Aorta (tissue), 5 donors: ENCODE data around the gene SERPINB1. TPM values are rescaled to one million over a fixed set of nuclear protein-coding genes. Genes with fewer than 3 reads are reported as not detected.
A peak's percentile ranks its signal among the peaks of the same experiment; 100 is the strongest.
"Not testable (repeated sequence)": the region's sequence is repeated elsewhere in the genome, so short reads cannot be mapped to it uniquely, and the experiment has no call there.

Source experiments
- ATAC-seq: fragments of 200-7000 bp; cut with Tn5 transposase; one replicate; pipeline ENCODE4 v1.9.1; 2022; ENCODE audit warnings: moderate library complexity; ENCODE audit not compliant: low FRiP score
- DNase-seq, 2 donors: peaks; one replicate each; pipeline ENCODE4 v3.0.0-alpha.2; 2020
- H3K27ac ChIP-seq, 2 donors: one replicate each; pipeline ENCODE4 v1.5.1; 2013; ENCODE audit warnings: low read length in 2 of 2, mild to moderate bottlenecking in 2 of 2, moderate library complexity in 2 of 2, control low read depth in 1 of 2, inconsistent platforms in 1 of 2, low read depth in 1 of 2
- H3K27me3 ChIP-seq, 2 donors: one replicate each; pipeline ENCODE4 v1.6.1; 2013; ENCODE audit warnings: control low read depth in 1 of 2, low read length in 1 of 2, mild to moderate bottlenecking in 1 of 2, moderate library complexity in 1 of 2; ENCODE audit not compliant: insufficient read depth in 2 of 2, control insufficient read depth in 1 of 2
- H3K36me3 ChIP-seq, 2 donors: one replicate each; pipeline ENCODE4 v1.6.1; 2013; ENCODE audit warnings: control low read depth in 1 of 2, low read length in 1 of 2, mild to moderate bottlenecking in 1 of 2; ENCODE audit not compliant: insufficient read depth in 2 of 2, control insufficient read depth in 1 of 2
- H3K4me1 ChIP-seq, 2 donors: one replicate each; pipeline ENCODE4 v1.6.1; 2013; ENCODE audit warnings: low read length in 2 of 2, control low read depth in 1 of 2, mild to moderate bottlenecking in 1 of 2, moderate library complexity in 1 of 2; ENCODE audit not compliant: insufficient read depth in 2 of 2, control insufficient read depth in 1 of 2
- H3K4me3 ChIP-seq, 2 donors: one replicate each; pipeline ENCODE4 v1.5.1; 2013; ENCODE audit warnings: low read length in 2 of 2, control low read depth in 1 of 2, mild to moderate bottlenecking in 1 of 2
- H3K9me3 ChIP-seq: one replicate; pipeline ENCODE4 v1.6.1; 2013; ENCODE audit warnings: mild to moderate bottlenecking, low read length; ENCODE audit not compliant: control insufficient read depth
- WGBS, 2 donors: extraction: QIAGEN DNeasy Blood & Tissue Kit; methylation state at CpG; one replicate each; pipeline ENCODE4 v1.1.7; 2013; 5-methylcytosine and 5-hydroxymethylcytosine counted together
- intact Hi-C, 2 donors: fragments of 100-400 bp; cut with DNase I; formaldehyde crosslinking; loops; one replicate each; pipeline versions ENCODE4 v1.14.2 to v1.15.0; 2022
- long read RNA-seq, 2 donors: library from polyadenylated mRNA; unstranded; transcript quantifications; one replicate each; pipeline ENCODE4 v2.0.0, GENCODE V29; 2020 to 2021
- polyA plus RNA-seq, 2 donors: library from polyadenylated mRNA; stranded (reverse); fragments of 200-250 nt; gene quantifications; one replicate each; pipeline ENCODE4 v1.2.3, GENCODE V29; 2013
- total RNA-seq, 2 donors: library from RNA; stranded (reverse); fragmentation: NEBNext Ultra II Directional; extraction: Animal tissue kit (Norgen Biotek cat#: 25700); gene quantifications; one replicate each; pipeline ENCODE4 v1.2.1, GENCODE V29; 2021
- donor health status: healthy with polysubstance abuse.
- donor health status: Bipolar disorder and iron deficiency.
- donor health status: DM: no; HTN: no; CAD: no.
- donor health status: DM: no; HTN: no; CAD: no.
- donor health status: DM: yes; HTN: yes; CAD: no.

Gene SERPINB1
- 10 to 100 TPM; 42.8 to 46.6 TPM for total RNA-seq
- polyA plus RNA-seq: 10 to 100 TPM; 30.2 to 59.5 TPM
- long read RNA-seq, donor 1, transcript SERPINB1-201 (7 exons, 2,619 nt): major isoform, 161 of 196 reads
- long read RNA-seq, donor 1, partial matches to known transcripts: 21 of 196 reads
- long read RNA-seq, donor 1, other reads (novel, unspliced or antisense): 14 of 196 reads
- long read RNA-seq, donor 2, transcript SERPINB1-201 (7 exons, 2,619 nt): major isoform, 23 of 29 reads
- long read RNA-seq, donor 2, partial matches to known transcripts: 2 of 29 reads
- long read RNA-seq, donor 2, other reads (novel, unspliced or antisense): 4 of 29 reads

- ATAC-seq: peak; percentile 93
- no peaks in the 10 kb centered on the region for H3K27me3 ChIP-seq
- WGBS, 2 donors: 1 to 2% methylated on average over 41 to 67 of the region's 67 CpGs
Measured at GRCh38 chr6:2841264-2842138, at the start of gene SERPINB1. Gene SERPINB1, minus strand, starts transcription at chr6:2841863. Its CDS starts 1,277 bp downstream, at chr6:2840586.

GRCh38 chr6:2890976-2891767 is 49.5 kb upstream of the SERPINB1 start:
- intact Hi-C loops: no loop called here
- no peaks in the 10 kb centered on the region for H3K9me3 ChIP-seq
- H3K4me3 ChIP-seq: no peak overlapping the region
- H3K27me3 ChIP-seq: no peaks in the 10 kb centered on the region
- DNase-seq (no peak), ATAC-seq (no peak)
- peaks cover 2 to 5% of the 10 kb centered on the region in 2 donors for H3K36me3 ChIP-seq
- H3K27ac ChIP-seq: no peak overlapping the region
- H3K4me1 ChIP-seq: no peaks in the 10 kb centered on the region
- WGBS, 2 donors: 91 to 92% methylated on average over 14 of the region's 14 CpGs

More at GRCh38 chr6:2841264-2842138, at the start of gene SERPINB1:
- H3K4me1 ChIP-seq: peaks cover 0 to 3% of the 10 kb centered on the region in 2 donors
- peaks cover 2 to 3% of the 10 kb centered on the region in 2 donors for H3K36me3 ChIP-seq
- peak; percentile 96 to 97 for DNase-seq
- no peaks in the 10 kb centered on the region for H3K9me3 ChIP-seq
- peak within 1 kb of the TSS; percentile 84 to 94 for H3K27ac ChIP-seq
- intact Hi-C loops: loop anchor here (5.0 kb wide), 2 partner anchors 49 to 146 kb away; no protein-coding TSS in a partner anchor
- H3K4me3 ChIP-seq: peak within 1 kb of the TSS; percentile 36 to 61

DNA sequence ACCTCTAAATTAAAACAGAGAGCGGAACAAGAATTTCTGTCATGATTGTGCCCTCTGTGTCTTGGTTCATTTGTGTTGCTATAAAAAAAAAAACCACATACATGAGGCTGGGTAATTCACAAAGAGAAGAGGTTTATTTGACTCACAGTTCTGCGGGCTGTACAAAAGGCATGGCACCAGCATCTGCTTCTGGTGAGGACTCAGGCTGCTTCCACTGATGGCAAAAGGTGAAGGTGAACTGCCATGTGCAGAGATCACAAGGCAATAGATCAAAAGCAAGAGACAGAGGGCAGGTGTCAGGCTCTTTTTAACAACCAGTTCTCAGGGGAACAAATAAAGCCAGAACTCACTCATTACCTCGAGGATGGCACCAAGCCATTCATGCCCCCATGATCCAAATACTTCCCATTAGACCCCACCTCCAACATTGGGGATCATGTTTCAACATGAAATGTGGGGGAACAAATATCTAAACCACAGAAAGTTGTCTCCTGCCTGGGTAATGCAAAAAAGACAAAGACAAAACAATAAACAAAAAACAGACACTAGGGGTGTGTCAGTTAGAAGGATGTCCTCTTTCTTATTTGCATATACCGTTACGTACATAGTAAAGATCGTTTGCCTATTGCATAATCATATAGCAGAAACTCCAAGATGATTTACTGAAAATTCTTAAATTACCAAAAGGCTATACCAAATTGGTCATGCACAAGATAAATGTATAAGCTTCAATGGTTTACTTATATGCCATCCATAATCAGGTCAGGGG is 44.5 kb upstream of the SERPINB1 start:
- no peaks in the 10 kb centered on the region for H3K9me3 ChIP-seq
- no peak overlapping the region for H3K4me3 ChIP-seq
- ATAC-seq (no peak), DNase-seq (no peak)
- H3K36me3 ChIP-seq: peaks cover 0 to 2% of the 10 kb centered on the region in 2 donors
- H3K27ac ChIP-seq: no peak overlapping the region
- no peaks in the 10 kb centered on the region for H3K4me1 ChIP-seq
- H3K27me3 ChIP-seq: no peaks in the 10 kb centered on the region
- intact Hi-C loops: no loop called here
- 54 to 70% methylated on average over 6 of the region's 6 CpGs for WGBS, 2 donors

GRCh38 chr6:2884804-2885203 is 43.1 kb upstream of the SERPINB1 start:
- DNase-seq (no peak), ATAC-seq (no peak)
- H3K36me3 ChIP-seq: no peaks in the 10 kb centered on the region
- H3K4me3 ChIP-seq: no peak overlapping the region
- no peaks in the 10 kb centered on the region for H3K27me3 ChIP-seq
- WGBS, 2 donors: 96 to 97% methylated on average over 3 of the region's 3 CpGs
- no peak overlapping the region for H3K27ac ChIP-seq
- intact Hi-C loops: no loop called here
- no peaks in the 10 kb centered on the region for H3K4me1 ChIP-seq
- H3K9me3 ChIP-seq: no peaks in the 10 kb centered on the region

GRCh38 chr6:2883673-2884072 is 42.0 kb upstream of the SERPINB1 start:
- Histone ChIP-seq H3K27ac (no peak overlapping the region), H3K4me1 (no peaks in the 10 kb centered on the region), H3K4me3 (no peak overlapping the region), H3K36me3 (no peaks in the 10 kb centered on the region), H3K27me3 (no peaks in the 10 kb centered on the region), H3K9me3 (no peaks in the 10 kb centered on the region)
- DNase-seq: no peak
- no peak for ATAC-seq
- 97 to 98% methylated on average over 2 of the region's 2 CpGs for WGBS, 2 donors
- intact Hi-C loops: no loop called here

DNA sequence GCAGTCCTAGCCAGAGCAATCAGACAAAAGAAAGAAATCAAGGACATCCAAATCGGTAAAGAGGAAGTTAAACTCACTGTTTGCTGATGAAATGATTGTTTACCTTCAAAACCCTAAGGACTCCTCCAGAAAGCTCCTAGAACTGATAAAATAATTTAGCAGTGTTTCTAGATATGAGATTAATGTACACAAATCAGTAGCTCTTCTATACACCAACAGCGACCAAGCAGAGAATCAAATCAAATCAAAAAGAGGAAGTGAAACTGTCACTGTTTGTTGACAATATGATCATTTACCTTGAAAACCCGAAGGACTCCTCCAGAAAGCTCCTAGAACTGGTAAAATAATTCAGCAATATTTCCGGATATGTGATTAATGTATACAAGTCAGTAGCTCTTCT is 39.8 kb upstream of the SERPINB1 start:
- H3K9me3 ChIP-seq: no peaks in the 10 kb centered on the region
- no peak overlapping the region for H3K27ac ChIP-seq
- no peak overlapping the region for H3K4me3 ChIP-seq
- H3K4me1 ChIP-seq: no peaks in the 10 kb centered on the region
- DNase-seq: no peak
- WGBS, 2 donors: 80 to 83% methylated on average over 4 of the region's 4 CpGs
- ATAC-seq: no peak
- intact Hi-C loops: no loop called here
- H3K36me3 ChIP-seq: no peaks in the 10 kb centered on the region
- no peaks in the 10 kb centered on the region for H3K27me3 ChIP-seq

GRCh38 chr6:2880156-2880555 is 38.5 kb upstream of the SERPINB1 start:
- H3K27ac ChIP-seq, ATAC-seq, H3K9me3 ChIP-seq, H3K4me3 ChIP-seq, H3K27me3 ChIP-seq, H3K36me3 ChIP-seq, H3K4me1 ChIP-seq, intact Hi-C loops, DNase-seq: not testable (repeated sequence)
- 77 to 93% methylated on average over 2 of the region's 2 CpGs for WGBS, 2 donors

- intact Hi-C loops: no loop called here
- WGBS, 2 donors: 96 to 98% methylated on average over 2 of the region's 2 CpGs
- no peak for ATAC-seq
Measured at GRCh38 chr6:2877960-2878359, 36.3 kb upstream of the SERPINB1 start.

More at GRCh38 chr6:2877960-2878359, 36.3 kb upstream of the SERPINB1 start:
- H3K9me3 ChIP-seq: no peaks in the 10 kb centered on the region
- no peaks in the 10 kb centered on the region for H3K36me3 ChIP-seq
- H3K4me3 ChIP-seq: no peak overlapping the region
- no peak for DNase-seq
- H3K27ac ChIP-seq: no peak overlapping the region
- H3K27me3 ChIP-seq: no peaks in the 10 kb centered on the region
- H3K4me1 ChIP-seq: no peaks in the 10 kb centered on the region
